ENCODE data around the gene FSTL4.

The FSTL4 gene

GRCh38 chr5:133610489-133611356, 1.6 kb downstream of the FSTL4 start:
- DNase-seq = peak; percentile 89

GRCh38 chr5:133607451-133607850, 4.9 kb downstream of the FSTL4 start:
- DNase-seq = no peak

- no peak for DNase-seq
Observed at GRCh38 chr5:133606835-133607234, 5.5 kb downstream of the FSTL4 start.

GRCh38 chr5:133605323-133605722, 7.0 kb downstream of the FSTL4 start:
- no peak for DNase-seq

GRCh38 chr5:133603711-133604110, 8.6 kb downstream of the FSTL4 start:
- no peak for DNase-seq

- peak; percentile 29 for DNase-seq
Observed at GRCh38 chr5:133602835-133603380, 9.4 kb downstream of the FSTL4 start.

- no peak for DNase-seq
Observed at GRCh38 chr5:133599600-133599999, 12.7 kb downstream of the FSTL4 start.

GRCh38 chr5:133599044-133599443, 13.3 kb downstream of the FSTL4 start:
- DNase-seq = no peak

- no peak for DNase-seq
Observed at GRCh38 chr5:133596049-133596448, 16.3 kb downstream of the FSTL4 start.

- DNase-seq = no peak
Observed at GRCh38 chr5:133595465-133595864, 16.9 kb downstream of the FSTL4 start.

GRCh38 chr5:133589286-133589685, 23.1 kb downstream of the FSTL4 start:
- no peak for DNase-seq

GRCh38 chr5:133582971-133583370, 29.4 kb downstream of the FSTL4 start:
- no peak for DNase-seq

GRCh38 chr5:133581918-133582317, 30.4 kb downstream of the FSTL4 start:
- no peak for DNase-seq

GRCh38 chr5:133581348-133581747, 31.0 kb downstream of the FSTL4 start:
- no peak for DNase-seq

GRCh38 chr5:133580618-133581017, 31.7 kb downstream of the FSTL4 start:
- DNase-seq = no peak

GRCh38 chr5:133579766-133580165, 32.6 kb downstream of the FSTL4 start:
- DNase-seq = no peak

GRCh38 chr5:133569347-133569746, 43.0 kb downstream of the FSTL4 start:
- DNase-seq = peak; percentile 24

GRCh38 chr5:133565993-133566392, 46.3 kb downstream of the FSTL4 start:
- peak; percentile 86 for DNase-seq

GRCh38 chr5:133564921-133565565, 47.3 kb downstream of the FSTL4 start:
- no peak for DNase-seq

- DNase-seq = peak; percentile 67
Observed at GRCh38 chr5:133562554-133562953, 49.8 kb downstream of the FSTL4 start.

- no peak for DNase-seq
Observed at GRCh38 chr5:133559960-133560359, 52.4 kb downstream of the FSTL4 start.

GRCh38 chr5:133556551-133556950, 55.8 kb downstream of the FSTL4 start:
- no peak for DNase-seq

- DNase-seq = peak; percentile 76
Observed at GRCh38 chr5:133554279-133554678, 58.1 kb downstream of the FSTL4 start.

- peak; percentile 70 for DNase-seq
Observed at GRCh38 chr5:133552925-133553525, 59.3 kb downstream of the FSTL4 start.

Data from eye (tissue), 1 donor.